ENCODE results near the gene DMRT1.

DNA sequence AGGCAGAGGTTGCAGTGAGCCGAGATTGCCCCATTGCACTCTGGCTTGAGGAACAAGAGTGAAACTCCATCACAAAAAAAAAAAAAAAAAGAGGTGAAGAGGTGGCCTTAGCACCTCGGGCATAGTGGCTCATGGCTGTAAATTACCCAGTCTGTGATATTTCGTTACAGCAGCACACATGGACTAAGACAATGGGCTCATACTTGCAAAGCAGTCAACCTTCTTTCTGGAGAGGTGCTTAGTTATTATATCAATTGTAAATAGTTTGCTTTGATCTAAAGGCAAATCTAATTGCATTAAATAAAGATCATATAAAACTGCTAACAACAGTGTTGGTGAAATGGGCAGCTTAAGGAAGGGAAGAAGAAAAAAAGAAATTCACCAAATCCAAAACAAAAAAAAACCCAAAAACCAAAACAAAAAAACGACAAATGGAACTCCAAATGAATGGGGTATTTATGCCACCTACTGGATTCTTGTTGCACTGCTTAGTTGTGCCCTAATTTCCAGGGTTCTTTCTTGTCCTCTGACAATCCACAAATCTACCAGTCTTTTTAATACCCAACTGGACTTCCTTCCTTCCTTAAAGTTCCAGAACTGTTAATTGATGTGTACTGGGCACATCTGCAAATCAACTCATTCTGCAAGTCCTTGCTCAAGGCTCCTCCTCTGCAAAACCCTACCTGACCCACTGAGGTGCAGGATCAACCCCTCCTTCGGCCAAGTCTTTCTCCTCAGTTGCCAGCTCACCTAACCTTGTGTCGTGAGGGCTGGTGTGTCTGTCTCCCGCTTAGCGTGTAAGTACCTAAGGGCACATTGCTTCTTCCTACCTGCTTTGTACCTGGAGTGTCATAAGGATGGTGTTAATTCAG lies 35.0 kb upstream of the DMRT1 start:
- TF ChIP-seq POLR2A (IDR thresholded peaks at IDR 0.05; ENCODE audit: low read depth, low read length) (no peak), TAF1 (IDR thresholded peaks at IDR 0.05; ENCODE audit: low read depth, low read length) (no peak)
